Measurements from ENCODE around the gene LDLRAD2.

LDLRAD2 gene

DNA sequence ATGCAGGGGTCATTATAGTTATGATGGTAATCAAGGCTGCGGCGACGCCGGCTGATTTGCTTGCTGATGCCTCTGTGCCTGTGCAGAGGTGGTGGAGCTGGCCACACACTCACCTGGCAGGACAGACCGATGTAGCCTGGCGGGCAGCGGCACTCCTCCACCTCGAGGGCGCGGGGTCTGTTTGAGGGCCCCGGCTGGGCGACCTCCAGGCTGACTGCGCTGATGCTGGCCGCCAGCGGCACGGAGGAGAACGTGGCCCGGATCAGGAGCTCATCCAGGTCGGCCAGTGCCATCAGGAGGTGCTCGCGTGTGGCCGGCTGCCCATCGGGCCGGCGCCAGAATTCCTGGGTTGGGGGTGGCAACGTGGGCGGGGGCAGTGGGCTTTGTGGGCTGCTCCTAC is 52.7 kb downstream of the LDLRAD2 start:
- no peak for DNase-seq

DNA sequence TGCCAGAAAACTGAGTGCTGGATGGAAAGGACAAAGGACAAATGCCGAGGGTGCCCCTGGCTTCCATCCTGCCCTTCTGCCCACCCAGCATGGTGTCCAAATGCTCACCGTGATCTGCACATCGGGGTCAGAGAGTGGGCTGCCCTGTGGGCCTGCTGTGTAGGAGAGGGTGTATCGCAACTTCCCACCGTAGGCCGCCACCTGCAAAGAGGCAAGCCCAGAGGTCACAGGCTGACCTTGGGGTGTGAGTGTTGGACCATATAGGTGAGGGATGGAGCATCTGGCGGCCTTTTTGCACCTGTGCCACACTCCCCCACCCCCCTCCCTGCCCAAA is 53.5 kb downstream of the LDLRAD2 start:
- no peak for DNase-seq

DNA sequence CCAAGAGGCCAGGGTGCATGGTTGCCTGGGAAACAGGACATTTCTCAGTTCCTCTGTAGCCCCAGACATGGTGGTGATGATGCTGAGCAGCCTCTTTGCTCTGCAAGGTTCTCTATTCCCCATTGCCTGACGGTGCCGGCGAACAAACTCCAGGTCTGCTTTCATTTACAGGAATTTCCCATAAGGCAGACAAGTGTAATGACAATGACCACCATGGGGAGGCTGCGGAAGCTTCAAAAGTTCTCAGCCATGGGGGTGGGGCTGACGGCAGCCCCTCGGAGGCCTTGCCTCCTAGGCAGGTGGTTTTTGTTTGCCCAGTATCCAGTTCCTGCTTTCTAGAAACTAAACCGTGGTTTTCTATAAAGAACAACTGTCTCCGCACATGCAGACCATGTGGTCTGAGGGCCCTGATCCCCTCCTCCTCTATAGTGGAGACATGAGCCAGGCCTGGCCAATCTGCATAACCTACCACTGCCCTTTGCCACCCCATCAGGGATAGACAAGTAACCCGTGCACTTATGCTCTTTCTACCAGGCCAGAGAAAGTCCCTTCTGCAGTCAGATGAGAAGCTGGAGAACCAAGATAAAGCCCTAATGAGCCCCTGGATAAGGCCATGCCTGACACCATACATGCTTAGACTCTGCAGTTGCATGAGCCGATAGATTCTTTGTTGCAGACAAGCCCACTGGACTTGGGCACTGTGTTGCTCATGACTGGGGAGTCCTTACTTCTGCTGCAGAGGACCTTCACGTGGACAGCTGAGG is 54.1 kb downstream of the LDLRAD2 start:
- no peak for DNase-seq

DNA sequence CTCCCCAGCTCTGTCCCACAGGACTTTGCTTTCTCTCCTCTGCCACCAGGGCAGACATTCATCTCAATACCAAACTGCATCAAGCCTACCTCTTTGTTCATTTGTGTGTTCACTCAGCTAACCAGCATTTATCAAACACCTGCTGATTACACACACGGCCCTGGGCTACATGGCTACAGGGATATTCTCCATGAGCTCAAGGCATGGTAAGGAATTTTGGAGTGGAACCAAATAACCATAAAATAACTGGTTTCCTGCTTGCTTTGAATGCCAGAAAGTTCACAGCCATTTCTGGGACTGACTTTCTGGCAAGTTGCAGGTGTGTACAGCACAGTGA is 54.6 kb downstream of the LDLRAD2 start:
- no peak for DNase-seq

DNA sequence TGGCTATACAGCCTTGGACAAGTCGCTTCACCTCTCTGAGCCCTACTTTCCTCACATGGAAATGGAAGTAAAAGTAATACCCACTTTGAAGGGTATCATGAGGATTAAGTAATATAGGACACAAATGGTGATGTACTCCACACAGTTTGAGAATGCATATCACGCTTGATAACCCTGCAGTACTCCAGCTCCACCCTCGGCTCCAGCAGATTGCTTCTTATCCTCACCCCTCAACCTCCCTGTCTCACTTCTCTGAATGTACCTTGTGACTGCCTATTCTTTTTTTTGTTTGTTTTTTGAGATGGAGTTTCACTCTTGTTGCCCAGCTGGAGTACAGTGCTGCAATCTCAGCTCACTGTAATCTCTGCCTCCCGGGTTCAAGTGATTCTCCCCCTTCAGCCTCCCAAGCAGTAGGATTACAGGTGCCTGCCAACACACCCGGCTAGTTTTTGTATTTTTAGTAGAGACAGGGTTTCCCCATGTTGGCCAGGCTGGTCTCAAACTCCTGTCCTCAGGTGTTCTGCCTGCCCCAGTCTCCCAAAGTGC is 55.5 kb downstream of the LDLRAD2 start:
- DNase-seq = no peak

DNA sequence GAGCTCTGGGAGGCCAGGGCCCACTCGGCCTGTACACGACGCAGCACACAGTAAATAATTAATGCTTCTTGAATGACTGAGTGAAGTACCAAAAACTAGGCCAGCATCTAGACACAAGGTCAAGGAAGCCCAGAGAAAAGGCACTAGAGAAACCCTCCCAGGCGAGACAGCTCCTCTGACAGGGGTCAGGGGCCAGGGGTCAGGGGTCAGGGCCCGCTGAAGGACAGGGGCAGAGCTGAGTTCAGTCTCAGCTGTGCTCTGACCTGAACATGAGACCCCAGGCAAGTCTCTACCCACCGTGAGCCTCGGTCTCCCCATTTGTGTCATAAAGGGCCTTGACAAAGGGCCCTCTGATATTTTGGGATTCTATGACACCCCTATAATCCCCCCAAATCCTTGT is 56.4 kb downstream of the LDLRAD2 start:
- no peak for DNase-seq

DNA sequence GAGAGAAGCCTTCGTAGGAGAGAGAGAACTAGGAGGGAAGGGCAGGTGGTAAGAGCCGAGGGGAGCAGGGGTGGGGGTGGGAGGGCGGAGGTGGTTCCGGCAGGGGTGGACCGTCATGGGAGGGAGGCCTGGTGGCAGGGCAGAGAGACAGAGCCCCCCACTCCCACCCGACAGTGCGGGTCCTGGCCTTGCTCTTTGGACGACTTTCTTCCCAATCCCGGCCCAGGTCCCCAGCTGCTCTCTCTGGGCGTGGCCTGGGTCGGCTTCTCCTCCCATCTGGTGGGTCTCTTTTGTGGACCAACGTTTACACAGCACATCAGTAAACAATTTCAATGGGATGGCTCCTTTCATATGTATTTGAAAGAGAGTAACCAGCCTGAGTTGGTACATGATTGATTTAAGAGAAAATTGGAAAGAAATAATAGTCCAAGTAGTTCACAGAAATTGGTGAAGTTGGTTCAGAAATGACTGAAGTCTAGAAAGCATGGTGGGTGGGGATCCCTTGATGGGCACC is 56.9 kb downstream of the LDLRAD2 start:
- DNase-seq = no peak

DNA sequence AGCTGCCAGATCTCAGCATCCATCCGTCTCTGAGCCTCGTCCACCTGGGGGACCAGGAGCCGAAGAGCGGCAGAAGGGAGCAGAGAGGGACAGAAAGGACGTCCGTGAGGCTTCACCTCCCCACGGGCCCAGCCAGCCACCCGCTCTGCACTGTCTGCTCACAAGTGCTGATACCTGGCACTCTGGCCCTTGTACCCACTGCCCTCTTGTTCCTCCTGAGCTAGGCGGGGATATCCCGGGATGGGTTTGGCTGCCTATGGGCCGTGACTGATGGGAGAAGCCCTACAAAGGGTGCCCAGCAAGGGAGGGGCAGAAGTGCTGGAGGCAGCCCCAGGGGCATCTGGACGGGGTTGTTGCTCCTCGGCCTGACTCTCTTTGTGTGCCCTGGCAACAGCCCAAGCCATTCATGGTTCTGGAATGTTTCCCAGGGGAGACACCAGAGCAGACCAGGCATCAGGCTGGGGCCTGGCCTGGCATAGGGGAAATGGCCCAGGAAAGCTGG is 57.6 kb downstream of the LDLRAD2 start:
- DNase-seq = peak; percentile 88

DNA sequence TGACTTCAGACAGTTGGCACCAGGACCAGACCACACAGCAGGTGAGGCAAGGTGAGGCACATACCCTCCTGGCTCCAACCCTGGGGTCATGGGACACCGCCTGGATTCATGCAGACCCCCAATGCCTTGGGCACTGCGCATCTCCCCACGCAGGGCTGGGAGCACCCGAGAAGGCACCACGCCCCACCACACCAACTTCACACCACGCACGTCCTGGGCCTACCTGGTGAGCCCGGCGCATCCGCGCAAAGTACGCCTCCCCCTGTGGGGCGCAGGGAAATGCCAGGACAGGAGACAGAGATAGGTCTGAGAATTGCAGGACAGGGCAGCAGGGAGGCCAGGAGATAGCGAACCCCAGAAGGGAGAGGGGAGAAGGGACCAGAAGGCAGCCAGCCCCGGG is 58.5 kb downstream of the LDLRAD2 start:
- no peak for DNase-seq

DNA sequence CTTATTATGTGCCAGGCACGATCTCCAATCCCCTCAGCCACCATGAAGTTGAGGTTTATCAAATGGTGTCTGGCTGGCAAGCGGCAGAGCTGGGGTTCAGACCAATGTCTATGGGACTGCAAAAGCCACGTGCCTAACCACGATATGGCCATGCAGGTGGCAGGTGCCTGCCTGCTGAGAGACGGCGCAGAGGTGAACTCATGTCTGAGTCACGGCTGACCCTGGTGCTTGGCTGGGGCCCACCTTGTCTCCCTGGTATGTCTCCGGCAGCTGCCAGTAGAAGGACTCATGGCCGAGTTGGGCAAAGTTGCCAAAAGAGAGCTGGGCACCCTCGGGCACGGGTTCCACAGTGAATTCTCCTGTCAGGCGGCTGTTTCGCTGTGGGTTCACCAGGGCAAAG is 59.9 kb downstream of the LDLRAD2 start:
- no peak for DNase-seq

DNA sequence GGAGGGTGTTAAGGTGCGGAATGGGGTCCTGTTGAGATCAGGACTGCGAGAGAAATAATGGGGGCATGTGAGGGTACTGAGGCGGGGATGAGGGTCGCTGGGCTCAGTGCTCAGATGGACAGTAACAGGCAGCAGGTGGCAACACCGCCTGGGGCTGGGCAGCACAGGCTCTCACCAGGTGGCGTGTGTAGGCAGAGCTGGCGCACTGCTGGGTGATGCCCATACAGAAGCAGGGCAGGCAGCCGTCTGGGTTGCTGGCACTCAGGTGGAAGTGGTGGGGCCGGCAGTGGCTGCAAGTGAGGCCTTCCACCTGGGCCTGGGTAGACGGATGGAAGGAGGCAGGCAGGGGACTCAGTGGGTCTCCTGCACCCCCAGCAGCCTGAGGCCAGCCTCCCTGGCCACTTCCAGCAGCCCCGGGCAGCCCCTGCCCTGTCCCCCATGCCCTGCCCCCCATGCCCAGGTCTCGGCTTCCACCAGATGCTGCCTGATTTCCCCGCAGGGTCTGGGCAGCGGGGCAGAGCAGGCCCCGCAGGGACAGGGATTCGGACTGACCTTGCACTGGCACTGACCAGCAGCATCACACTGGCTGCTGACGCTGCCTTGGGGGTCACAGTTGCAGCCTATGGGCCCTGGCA is 60.5 kb downstream of the LDLRAD2 start:
- DNase-seq = no peak

DNA sequence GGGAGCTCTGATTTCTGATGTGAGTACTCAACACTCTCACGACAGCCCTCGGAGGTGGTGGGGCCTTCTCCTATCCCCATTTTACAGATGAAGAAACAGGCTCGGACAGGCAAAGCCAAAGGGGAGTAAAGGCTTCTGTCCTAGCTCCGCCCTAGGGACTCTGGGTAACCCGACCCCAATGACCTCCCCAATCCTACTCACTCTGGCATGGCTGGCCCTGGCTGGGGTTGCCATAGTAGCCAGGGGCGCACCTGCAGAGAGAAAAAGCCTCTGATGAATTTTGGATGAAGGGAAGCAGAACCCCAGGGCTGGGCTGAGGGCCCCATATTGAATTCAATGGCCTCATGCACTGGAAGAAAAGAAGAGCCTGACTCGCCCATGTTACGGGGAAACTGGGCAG is 61.1 kb downstream of the LDLRAD2 start:
- no peak for DNase-seq

DNA sequence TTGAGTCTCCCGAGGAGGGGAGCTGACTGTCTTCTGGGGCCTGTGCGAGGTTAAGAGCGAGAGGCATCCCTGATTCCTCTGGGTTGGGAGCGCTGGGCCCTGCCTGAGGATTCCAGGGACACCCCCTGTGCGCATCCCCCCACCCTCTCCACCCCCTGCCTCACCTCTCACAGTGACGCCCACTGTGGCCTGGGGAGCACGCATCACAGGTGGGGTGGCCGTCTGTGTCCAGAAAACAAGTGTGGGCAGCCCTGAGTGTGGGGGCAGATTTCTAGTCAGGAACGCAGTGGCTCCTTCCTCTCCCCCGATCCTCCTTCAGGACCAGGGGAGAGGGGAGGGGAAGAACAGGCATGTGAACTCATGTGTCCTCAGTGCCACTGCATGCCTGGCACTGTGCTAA is 61.7 kb downstream of the LDLRAD2 start:
- no peak for DNase-seq

DNA sequence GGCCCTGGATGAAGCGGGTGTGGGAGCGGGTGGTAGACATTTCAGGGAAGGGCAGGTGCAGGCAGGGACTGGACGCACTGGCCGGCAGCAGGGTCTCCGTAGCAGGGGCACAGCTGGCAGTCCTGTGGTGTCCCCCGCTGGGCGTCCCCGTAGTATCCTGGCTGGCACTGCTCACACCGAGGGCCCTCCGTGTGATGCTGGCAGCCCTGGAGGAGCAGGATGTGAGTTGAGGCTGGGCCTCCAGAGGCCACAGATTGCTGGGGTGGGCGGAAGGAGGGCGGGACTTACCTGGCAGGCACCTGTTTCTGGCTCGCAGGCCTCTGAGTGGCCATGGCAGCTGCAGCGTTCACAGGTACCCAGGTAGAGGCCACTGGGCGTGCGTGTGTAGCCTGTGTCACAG is 62.3 kb downstream of the LDLRAD2 start:
- no peak for DNase-seq

Data from kidney glomerular epithelial cell (primary cell).